COR-L47 (cell line): ENCODE results near the gene CEBPG.

ENCODE experiments used
- DNase-seq: peaks from one replicate; lab custom pipeline; 2025; lab: John Stamatoyannopoulos, UW

The CEBPG gene

GRCh38 chr19:33382006-33382405, 8.5 kb downstream of the CEBPG start:
- DNase-seq = no peak

- DNase-seq = no peak
Measured at GRCh38 chr19:33382982-33383381, 9.5 kb downstream of the CEBPG start.

DNA sequence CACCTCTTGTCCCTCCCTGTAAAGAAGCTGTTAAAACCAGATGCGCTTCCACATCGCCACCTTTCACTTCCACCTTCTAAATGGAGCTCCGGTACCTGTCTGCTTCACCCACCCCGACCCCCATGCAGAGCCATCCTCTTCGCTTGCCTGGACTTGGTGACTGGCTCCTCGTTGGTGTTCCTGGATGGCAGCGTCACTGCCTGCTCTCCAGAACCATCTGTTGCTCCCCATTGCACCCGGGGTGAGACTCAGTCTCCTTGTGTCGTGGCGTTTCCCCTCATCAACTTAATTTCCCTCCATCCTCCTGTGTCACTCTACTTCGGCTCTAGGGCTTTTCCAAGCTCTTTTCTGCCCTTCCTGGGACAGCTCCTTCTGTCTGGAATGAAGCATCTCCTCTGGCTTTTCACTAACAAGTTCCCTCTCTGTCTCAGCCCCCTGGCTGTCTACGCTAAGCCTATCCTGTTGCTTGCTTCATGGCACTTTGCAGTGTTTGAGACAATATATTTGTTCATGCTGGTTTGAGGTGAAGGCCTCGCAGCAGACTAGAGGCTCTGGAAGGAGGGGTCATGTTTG, 10.3 kb downstream of the CEBPG start:
- no peak for DNase-seq

- no peak for DNase-seq
Measured at GRCh38 chr19:33384983-33385382, 11.5 kb downstream of the CEBPG start.

DNA sequence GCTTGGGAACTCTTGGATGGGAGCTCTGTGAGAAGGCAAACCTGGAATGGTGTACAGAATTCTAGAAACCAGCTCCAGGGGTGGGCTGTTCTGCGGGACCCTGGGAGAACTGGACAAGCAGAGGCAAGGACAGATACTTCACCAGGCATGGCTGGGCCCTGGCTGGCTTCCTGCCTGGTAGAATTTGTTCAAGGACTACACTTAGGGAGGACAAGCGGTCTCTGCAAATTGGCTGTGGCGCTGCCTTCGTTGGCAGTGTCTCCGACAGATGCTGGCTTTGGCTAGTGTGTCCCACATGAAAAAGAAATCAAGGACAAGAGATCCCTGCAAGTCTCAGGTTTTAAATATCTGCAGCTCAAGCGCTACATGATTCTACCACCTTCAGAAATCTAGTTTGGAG, 12.4 kb downstream of the CEBPG start:
- no peak for DNase-seq

- DNase-seq = no peak
Measured at GRCh38 chr19:33386361-33386858, 12.9 kb downstream of the CEBPG start.

GRCh38 chr19:33387351-33388230, 14.1 kb downstream of the CEBPG start:
- no peak for DNase-seq

DNA sequence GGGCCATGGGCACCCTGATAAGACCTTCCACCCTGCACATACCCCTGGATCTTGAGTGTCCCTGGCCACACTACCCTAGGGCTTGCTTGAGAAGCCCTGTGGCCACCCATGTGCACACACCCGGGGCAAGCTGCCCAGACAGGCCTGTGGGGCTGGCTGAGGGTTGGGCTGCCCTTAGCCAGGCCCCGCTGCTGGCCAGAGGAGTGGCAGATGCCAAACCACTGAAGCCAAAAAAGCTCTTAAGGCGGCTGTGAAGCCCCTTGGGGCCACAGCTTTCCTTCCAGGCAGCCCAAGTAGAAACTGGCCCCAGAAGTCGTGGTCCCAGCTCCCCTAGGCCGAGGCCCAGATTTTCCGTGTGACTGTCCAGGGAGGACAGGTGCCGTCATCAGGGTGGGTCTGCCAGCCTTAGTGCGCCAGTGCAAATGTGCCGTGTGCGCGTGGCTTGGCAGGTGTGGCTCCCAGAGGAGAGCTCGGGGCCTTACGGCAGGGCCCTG, 14.8 kb downstream of the CEBPG start:
- no peak for DNase-seq

- DNase-seq = no peak
Measured at GRCh38 chr19:33388725-33389420, 15.4 kb downstream of the CEBPG start.

DNA sequence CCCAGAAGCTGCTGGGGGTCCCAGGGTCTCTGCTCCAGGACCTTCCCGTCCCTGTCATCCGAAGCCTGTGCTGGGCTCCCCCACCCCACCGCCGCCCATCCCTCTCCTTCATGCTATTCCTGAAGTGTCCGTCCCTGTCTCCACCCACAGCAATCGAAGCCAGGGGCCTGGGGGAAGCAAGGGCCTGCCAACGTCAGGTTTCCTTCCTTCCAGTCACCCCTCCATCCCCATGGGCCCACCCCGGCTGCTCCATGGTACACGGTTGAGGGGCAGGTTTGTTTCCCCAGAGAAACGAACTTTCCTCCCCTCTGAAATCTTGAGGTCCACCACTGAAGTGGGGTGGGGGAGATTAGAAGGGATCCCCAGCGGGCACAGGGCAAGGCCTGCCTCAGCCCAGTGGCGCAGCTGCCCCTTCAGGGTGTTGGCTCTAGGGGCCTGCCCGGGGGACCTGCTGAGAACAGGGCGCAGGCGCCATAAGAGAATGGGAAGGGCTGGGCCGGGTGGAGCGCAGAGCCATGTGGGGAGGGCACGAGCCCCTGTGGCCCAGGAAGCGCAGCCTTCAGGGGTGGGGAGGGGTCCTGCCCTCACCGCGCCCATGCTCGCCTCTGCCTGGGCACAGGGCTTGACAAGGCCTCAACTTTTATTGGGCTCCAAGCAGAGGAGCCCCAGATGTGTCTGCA, 16.1 kb downstream of the CEBPG start:
- DNase-seq = no peak

GRCh38 chr19:33390101-33390907, 16.8 kb downstream of the CEBPG start:
- no peak for DNase-seq

GRCh38 chr19:33390908-33391630, 17.6 kb downstream of the CEBPG start:
- no peak for DNase-seq

- no peak for DNase-seq
Measured at GRCh38 chr19:33391631-33392249, 18.2 kb downstream of the CEBPG start.

DNA sequence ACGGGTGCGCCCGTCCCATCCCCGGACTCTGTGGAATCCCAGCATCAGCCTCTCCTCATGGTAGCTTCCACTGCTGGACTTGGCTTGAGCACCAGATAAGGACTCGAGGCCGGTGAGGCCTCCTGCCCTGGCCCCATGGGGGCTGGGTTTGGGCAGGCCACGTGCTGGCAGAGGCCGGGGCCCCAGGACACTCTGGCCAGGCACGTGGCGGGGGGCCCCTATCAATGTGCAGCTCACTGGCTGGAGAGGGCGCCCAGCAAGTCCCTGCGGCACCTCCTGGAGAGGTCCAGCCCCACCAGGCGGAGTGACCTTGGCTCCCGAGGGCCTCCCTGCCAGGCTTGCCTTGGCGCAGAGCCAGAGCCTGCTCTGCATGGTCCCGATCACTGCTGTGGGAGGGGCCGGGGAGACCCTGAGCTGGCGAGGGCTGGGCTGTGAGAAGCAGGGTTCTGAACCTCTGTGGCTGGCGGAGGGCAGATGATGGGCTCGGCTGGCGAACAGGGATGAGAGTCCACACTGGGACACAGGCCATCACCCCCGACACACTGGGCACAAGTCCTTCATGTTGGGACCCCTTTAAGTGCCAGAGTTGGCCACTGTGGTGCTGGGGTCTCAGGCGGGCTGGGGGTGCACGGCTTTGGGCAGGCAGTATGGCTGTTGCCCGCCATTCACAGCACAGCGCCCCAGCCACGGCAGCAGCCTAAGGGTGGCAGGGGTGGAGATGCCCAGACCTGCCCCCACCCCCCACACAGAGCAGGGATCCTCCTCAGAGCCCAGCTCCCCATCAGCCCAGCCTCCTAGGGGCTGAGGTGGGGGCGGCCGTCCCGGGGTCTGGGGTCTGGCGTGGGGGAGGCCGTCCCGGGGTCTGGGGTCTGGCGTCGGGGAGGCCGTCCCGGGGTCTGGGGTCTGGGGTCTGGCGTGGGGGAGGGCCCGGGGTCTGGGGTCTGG, 19.1 kb downstream of the CEBPG start:
- peak; percentile 30 for DNase-seq

DNA sequence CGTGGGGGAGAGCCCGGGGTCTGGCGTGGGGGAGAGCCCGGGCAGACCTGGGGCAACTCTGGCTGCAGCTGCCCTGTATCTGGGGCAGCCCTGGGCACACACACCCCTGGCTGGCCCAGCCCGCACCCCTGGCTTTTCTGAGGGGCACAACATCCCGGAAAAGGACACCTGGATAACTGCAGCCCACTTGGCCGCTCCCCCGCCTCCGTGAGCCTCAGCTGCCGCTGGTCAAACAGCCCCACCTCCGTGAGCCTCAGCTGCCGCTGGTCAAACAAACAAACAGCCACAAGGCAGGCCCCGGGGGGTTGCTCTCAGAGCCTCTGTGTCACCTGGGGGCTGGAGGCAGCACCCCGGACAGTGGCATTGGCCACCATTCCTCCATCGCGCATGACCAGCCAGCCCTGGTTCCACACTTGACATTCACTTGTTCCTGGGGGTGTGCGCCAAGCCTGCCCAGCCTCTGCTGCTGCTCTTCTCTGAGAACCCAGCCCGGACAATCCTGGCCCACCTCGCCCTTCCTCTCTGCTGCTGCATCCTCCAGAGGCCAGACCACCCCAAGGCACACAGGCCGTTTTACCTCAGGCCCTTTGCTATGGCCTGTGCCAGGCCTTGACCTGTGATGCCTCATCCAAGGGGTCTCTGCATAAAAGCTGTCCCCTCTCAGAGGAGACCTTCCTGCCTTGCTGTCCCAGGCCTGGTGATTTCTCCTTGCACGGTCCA, 19.9 kb downstream of the CEBPG start:
- no peak for DNase-seq

- no peak for DNase-seq
Measured at GRCh38 chr19:33394006-33394722, 20.7 kb downstream of the CEBPG start.

DNA sequence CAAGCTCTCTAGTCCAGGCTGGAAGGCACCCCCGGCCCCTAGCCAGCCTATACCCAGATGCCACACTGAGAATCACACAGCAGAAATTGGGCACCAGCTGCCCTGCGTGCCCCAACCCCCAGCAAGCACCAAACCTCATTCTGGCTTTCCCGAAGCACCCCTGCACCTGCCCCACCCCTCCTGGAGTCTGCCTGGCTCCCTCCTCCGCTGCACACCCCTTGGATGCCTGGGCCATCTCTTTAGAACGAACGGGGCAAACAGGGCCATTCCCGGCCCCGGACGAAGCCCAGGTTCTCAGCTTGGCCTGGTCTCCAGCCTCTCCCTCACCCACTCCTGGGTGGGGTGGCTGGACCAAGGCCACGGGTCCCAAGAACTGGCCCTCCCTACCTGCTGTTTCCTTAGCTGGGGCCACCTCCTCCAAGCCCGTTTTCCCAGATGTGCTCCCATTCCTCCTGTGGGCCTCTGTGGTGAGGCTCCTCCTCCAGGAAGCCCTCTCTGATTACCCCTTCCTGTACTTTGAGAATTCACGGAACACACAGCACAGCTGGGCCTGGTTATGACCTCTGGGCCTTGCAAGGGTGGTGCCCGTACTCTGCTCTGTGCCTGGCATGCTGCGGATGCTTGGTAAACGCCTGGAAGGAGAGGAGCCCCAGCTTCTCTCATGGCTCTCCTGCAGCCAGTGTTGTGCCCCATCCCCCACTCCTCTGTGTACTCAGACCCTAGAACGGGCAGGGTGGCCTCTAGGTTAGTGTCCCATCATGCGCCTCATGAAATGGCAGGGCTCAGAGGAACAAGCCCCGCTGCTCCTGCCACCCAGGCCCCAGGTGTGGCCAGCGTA, 21.4 kb downstream of the CEBPG start:
- no peak for DNase-seq
